ENCODE data around the gene SMIM35. TPM values are rescaled to one million over a fixed set of nuclear protein-coding genes. Genes with fewer than 3 reads are reported as not detected.

The SMIM35 gene
- total RNA-seq, 1 experiment from 2014 or later: not detected

DNA sequence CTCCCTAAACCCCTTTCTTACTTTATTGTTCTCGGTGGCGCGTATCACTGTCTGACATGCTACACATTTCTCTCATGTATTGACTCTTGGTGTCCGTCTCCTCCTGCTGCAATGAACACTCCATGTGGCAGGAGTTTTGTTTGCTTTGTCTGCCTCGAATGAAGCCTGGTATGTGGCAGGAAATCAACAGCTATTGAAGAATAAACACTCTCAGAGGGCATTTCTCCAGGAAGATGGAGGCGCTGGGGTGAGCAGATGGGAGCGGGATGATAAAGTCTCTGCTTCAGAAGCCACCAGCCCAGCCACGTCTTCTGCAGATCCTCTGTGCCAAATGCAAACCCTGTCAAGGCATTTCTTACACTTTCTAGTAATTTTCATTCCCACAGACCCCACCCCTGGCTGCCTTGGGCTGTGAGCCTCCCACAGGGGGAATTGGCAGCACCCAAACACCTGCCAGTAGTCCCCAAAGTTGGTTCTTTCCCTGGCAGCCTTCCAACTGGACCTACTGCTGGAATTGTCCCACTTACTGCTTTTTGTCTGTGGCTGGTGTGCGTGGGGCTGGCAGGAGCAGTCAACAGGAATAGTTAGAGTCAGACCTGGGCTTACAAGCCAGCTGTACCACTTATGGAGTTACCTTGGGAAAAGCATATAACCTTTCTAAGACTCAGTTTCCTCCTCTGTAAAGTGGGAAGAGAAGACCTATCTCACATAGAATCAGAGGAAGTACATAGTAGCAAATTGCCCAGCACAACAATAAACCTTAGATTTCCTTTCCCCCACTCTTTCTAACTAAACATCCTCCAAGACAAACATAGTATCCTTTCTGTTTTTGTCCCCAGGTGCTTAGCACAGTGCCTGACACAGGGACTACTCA is 113.9 kb downstream of the SMIM35 start:
- Histone ChIP-seq H3T11ph (ENCODE audit: low read length) (no peak overlapping the region), H4K8ac (replicated peaks; ENCODE audit: insufficient read length, low read depth, low read length) (no peak overlapping the region), H2AFZ (ENCODE audit: low read length) (no peak overlapping the region), H3K14ac (ENCODE audit: insufficient read depth, low read length) (peak overlapping the region; percentile 35; the same call in 1 of the 2 replicates), H3K27me3 (ENCODE audit: insufficient read depth, low read length) (no peaks in the 10 kb centered on the region; the same call in 1 of the 2 replicates), H3K9me3 (ENCODE audit: control insufficient read depth, low read depth, low read length) (no peaks in the 10 kb centered on the region), H3K23ac (ENCODE audit: insufficient read length, low read depth, low read length) (no peak overlapping the region), H3K27ac (ENCODE audit: insufficient read length, low read depth, low read length) (no peak overlapping the region), H4K5ac (ENCODE audit: insufficient read length, low read depth, low read length) (peak overlapping the region; percentile 67), H4K91ac (ENCODE audit: insufficient read length, low read depth, low read length) (no peak overlapping the region), H2BK5ac (ENCODE audit: insufficient read length, low read length) (no peak overlapping the region), H3K4me2 (ENCODE audit: insufficient read depth, insufficient read length, low read length) (no peak overlapping the region), H3K79me2 (ENCODE audit: insufficient read depth, low read length) (no peaks in the 10 kb centered on the region), H2BK20ac (ENCODE audit: low read depth, low read length, poor library complexity, severe bottlenecking) (no peak overlapping the region), H3K9ac (ENCODE audit: extremely low read depth, insufficient read length, low read length) (no peak overlapping the region), H3K18ac (ENCODE audit: insufficient read length, low read depth, low read length) (no peak overlapping the region), H3K4me1 (ENCODE audit: insufficient read depth, low read length) (no peaks in the 10 kb centered on the region), H2BK12ac (ENCODE audit: insufficient read length, low read depth, low read length) (no peak overlapping the region), H3K79me1 (ENCODE audit: insufficient read depth, low read depth, low read length, poor library complexity, severe bottlenecking) (no peaks in the 10 kb centered on the region), H2AK5ac (ENCODE audit: insufficient read length, low read length) (no peak overlapping the region), H2BK120ac (ENCODE audit: low read depth, low read length, poor library complexity, severe bottlenecking) (no peak overlapping the region), H3K56ac (ENCODE audit: insufficient read length, low read depth, low read length) (no peak overlapping the region), H3K23me2 (ENCODE audit: insufficient read length, low read depth, low read length, poor library complexity, severe bottlenecking) (no peaks in the 10 kb centered on the region), H4K20me1 (ENCODE audit: control insufficient read depth, insufficient read depth, insufficient read length) (no peaks in the 10 kb centered on the region), H3K4ac (ENCODE audit: low read depth, low read length) (no peak overlapping the region), H2BK15ac (ENCODE audit: low read depth, low read length) (no peak overlapping the region)
- H3K4me3 Mint-ChIP-seq: no peak overlapping the region
- no peak overlapping the region; a peak in 1 of 7 replicates for H3K27ac Mint-ChIP-seq
- H3K4me1 Mint-ChIP-seq: peaks cover 0 to 6% of the 10 kb centered on the region in 2 experiments; a peak in 2 of 4 replicates
- TF ChIP-seq, protein P1, sequence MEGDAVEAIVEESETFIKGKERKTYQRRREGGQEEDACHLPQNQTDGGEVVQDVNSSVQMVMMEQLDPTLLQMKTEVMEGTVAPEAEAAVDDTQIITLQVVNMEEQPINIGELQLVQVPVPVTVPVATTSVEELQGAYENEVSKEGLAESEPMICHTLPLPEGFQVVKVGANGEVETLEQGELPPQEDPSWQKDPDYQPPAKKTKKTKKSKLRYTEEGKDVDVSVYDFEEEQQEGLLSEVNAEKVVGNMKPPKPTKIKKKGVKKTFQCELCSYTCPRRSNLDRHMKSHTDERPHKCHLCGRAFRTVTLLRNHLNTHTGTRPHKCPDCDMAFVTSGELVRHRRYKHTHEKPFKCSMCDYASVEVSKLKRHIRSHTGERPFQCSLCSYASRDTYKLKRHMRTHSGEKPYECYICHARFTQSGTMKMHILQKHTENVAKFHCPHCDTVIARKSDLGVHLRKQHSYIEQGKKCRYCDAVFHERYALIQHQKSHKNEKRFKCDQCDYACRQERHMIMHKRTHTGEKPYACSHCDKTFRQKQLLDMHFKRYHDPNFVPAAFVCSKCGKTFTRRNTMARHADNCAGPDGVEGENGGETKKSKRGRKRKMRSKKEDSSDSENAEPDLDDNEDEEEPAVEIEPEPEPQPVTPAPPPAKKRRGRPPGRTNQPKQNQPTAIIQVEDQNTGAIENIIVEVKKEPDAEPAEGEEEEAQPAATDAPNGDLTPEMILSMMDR (conservative IDR thresholded peaks at IDR 0.05): no peak
- no CpG with 5 or more reads among the region's 9 CpGs for WGBS (ENCODE audit: extremely low coverage, insufficient read length, low lambda C conversion rate)
- no peak for DNase-seq
- H3K27me3 Mint-ChIP-seq (ENCODE audit: low read depth): peaks cover 10% of the 10 kb centered on the region
- H3K9me3 Mint-ChIP-seq: no peaks in the 10 kb centered on the region
- no peaks in the 10 kb centered on the region for H3K36me3 Mint-ChIP-seq (ENCODE audit: insufficient read depth in 1 of 3, low read depth in 3 of 3)

Data from H9 (cell line).